ENCODE results near the gene ADD2.
"Not testable (repeated sequence)": the region's sequence is repeated elsewhere in the genome, so short reads cannot be mapped to it uniquely, and the experiment has no call there.

Gene ADD2

GRCh38 chr2:70797996-70798395 lies 30.0 kb upstream of the ADD2 start:
- H3K9ac ChIP-seq (ENCODE audit: low read depth, low read length); H3K9me3 ChIP-seq (ENCODE audit: insufficient read depth, low read depth, low read length); H3K4me3 ChIP-seq (ENCODE audit: low read length); H3K4me1 ChIP-seq (ENCODE audit: insufficient read depth, low read length); H3K36me3 ChIP-seq (ENCODE audit: insufficient read depth, low read length); H3K27ac ChIP-seq (ENCODE audit: low read depth, low read length): not testable (repeated sequence)
- H3K27me3 ChIP-seq (ENCODE audit: insufficient read depth, low read length), result peaks cover 42% of the 10 kb centered on the region
- 88% methylated on average over 2 of the region's 3 CpGs for WGBS

GRCh38 chr2:70797506-70797905 lies 29.5 kb upstream of the ADD2 start:
- H3K4me1 ChIP-seq (ENCODE audit: insufficient read depth, low read length), result peaks cover 4% of the 10 kb centered on the region; the same call in 1 of the 2 replicates
- H3K4me3 ChIP-seq (ENCODE audit: low read length), result no peak overlapping the region
- peaks cover 47% of the 10 kb centered on the region for H3K27me3 ChIP-seq (ENCODE audit: insufficient read depth, low read length)
- 73% methylated on average over 2 of the region's 2 CpGs for WGBS
- no peak overlapping the region for H3K27ac ChIP-seq (ENCODE audit: low read depth, low read length)
- H3K9me3 ChIP-seq (ENCODE audit: insufficient read depth, low read depth, low read length), result peaks cover 8% of the 10 kb centered on the region; the same call in 1 of the 2 replicates
- no peak overlapping the region for H3K9ac ChIP-seq (ENCODE audit: low read depth, low read length)
- H3K36me3 ChIP-seq (ENCODE audit: insufficient read depth, low read length), result no peaks in the 10 kb centered on the region

GRCh38 chr2:70796262-70796661 lies 28.3 kb upstream of the ADD2 start:
- Histone ChIP-seq H3K4me3 (ENCODE audit: low read length) (no peak overlapping the region), H3K9me3 (ENCODE audit: insufficient read depth, low read depth, low read length) (peaks cover 8% of the 10 kb centered on the region; the same call in 1 of the 2 replicates), H3K27me3 (ENCODE audit: insufficient read depth, low read length) (peaks cover 52% of the 10 kb centered on the region), H3K36me3 (ENCODE audit: insufficient read depth, low read length) (no peaks in the 10 kb centered on the region), H3K9ac (ENCODE audit: low read depth, low read length) (no peak overlapping the region), H3K4me1 (ENCODE audit: insufficient read depth, low read length) (peaks cover 4% of the 10 kb centered on the region; the same call in 1 of the 2 replicates), H3K27ac (ENCODE audit: low read depth, low read length) (no peak overlapping the region)
- WGBS, result 67% methylated on average over 1 of the region's 1 CpG

- H3K4me1 ChIP-seq (ENCODE audit: insufficient read depth, low read length), result peaks cover 4% of the 10 kb centered on the region; the same call in 1 of the 2 replicates
- no peak overlapping the region for H3K9ac ChIP-seq (ENCODE audit: low read depth, low read length)
- peaks cover 55% of the 10 kb centered on the region for H3K27me3 ChIP-seq (ENCODE audit: insufficient read depth, low read length)
- 68% methylated on average over 4 of the region's 4 CpGs for WGBS
- no peak overlapping the region for H3K27ac ChIP-seq (ENCODE audit: low read depth, low read length)
- H3K4me3 ChIP-seq (ENCODE audit: low read length), result no peak overlapping the region
- H3K36me3 ChIP-seq (ENCODE audit: insufficient read depth, low read length), result no peaks in the 10 kb centered on the region
- peaks cover 8% of the 10 kb centered on the region; the same call in 1 of the 2 replicates for H3K9me3 ChIP-seq (ENCODE audit: insufficient read depth, low read depth, low read length)
These were observed 27.4 kb upstream of the ADD2 start for GRCh38 chr2:70795164-70795995.

- no peak overlapping the region for H3K27ac ChIP-seq (ENCODE audit: low read depth, low read length)
- WGBS, result no CpG with 5 or more reads among the region's 2 CpGs
- no peak overlapping the region for H3K9ac ChIP-seq (ENCODE audit: low read depth, low read length)
- peaks cover 7% of the 10 kb centered on the region; the same call in 1 of the 2 replicates for H3K4me1 ChIP-seq (ENCODE audit: insufficient read depth, low read length)
- no peaks in the 10 kb centered on the region for H3K9me3 ChIP-seq (ENCODE audit: insufficient read depth, low read depth, low read length)
- H3K4me3 ChIP-seq (ENCODE audit: low read length), result no peak overlapping the region
- H3K36me3 ChIP-seq (ENCODE audit: insufficient read depth, low read length), result no peaks in the 10 kb centered on the region
- H3K27me3 ChIP-seq (ENCODE audit: insufficient read depth, low read length), result peaks cover 75% of the 10 kb centered on the region
These were observed 25.4 kb upstream of the ADD2 start for GRCh38 chr2:70793450-70793849.

GRCh38 chr2:70790136-70790828 lies 22.3 kb upstream of the ADD2 start, which contains the start of gene FIGLA:
FIGLA (minus strand) TSS chr2:70790643; CDS start chr2:70790638, 5 bp downstream.
- Histone ChIP-seq H3K4me3 (ENCODE audit: low read length) (peak within 1 kb of the TSS; percentile 40), H3K4me1 (ENCODE audit: insufficient read depth, low read length) (peaks cover 3% of the 10 kb centered on the region; the same call in 1 of the 2 replicates), H3K27me3 (ENCODE audit: insufficient read depth, low read length) (peaks cover 88% of the 10 kb centered on the region)

GRCh38 chr2:70789304-70790135 lies 21.5 kb upstream of the ADD2 start:
- Histone ChIP-seq H3K36me3 (ENCODE audit: insufficient read depth, low read length) (no peaks in the 10 kb centered on the region), H3K9ac (ENCODE audit: low read depth, low read length) (no peak overlapping the region), H3K27ac (ENCODE audit: low read depth, low read length) (no peak overlapping the region), H3K4me1 (ENCODE audit: insufficient read depth, low read length) (peaks cover 5% of the 10 kb centered on the region; the same call in 1 of the 2 replicates), H3K9me3 (ENCODE audit: insufficient read depth, low read depth, low read length) (no peaks in the 10 kb centered on the region), H3K27me3 (ENCODE audit: insufficient read depth, low read length) (peaks cover 82% of the 10 kb centered on the region), H3K4me3 (ENCODE audit: low read length) (peak overlapping the region; percentile 40)
- 6% methylated on average over 32 of the region's 33 CpGs for WGBS

More at GRCh38 chr2:70790136-70790828, 22.3 kb upstream of the ADD2 start, which contains the start of gene FIGLA:
- no peak within 1 kb of the TSS for H3K9ac ChIP-seq (ENCODE audit: low read depth, low read length)
- no peaks in the 10 kb centered on the region for H3K36me3 ChIP-seq (ENCODE audit: insufficient read depth, low read length)
- H3K27ac ChIP-seq (ENCODE audit: low read depth, low read length), result no peak within 1 kb of the TSS
- WGBS, result 2% methylated on average over 69 of the region's 69 CpGs
- no peaks in the 10 kb centered on the region for H3K9me3 ChIP-seq (ENCODE audit: insufficient read depth, low read depth, low read length)

- no peak overlapping the region for H3K4me3 ChIP-seq (ENCODE audit: low read length)
- peaks cover 40% of the 10 kb centered on the region for H3K27me3 ChIP-seq (ENCODE audit: insufficient read depth, low read length)
- H3K9me3 ChIP-seq (ENCODE audit: insufficient read depth, low read depth, low read length), result no peaks in the 10 kb centered on the region
- H3K27ac ChIP-seq (ENCODE audit: low read depth, low read length), result no peak overlapping the region
- peaks cover 5% of the 10 kb centered on the region; the same call in 1 of the 2 replicates for H3K4me1 ChIP-seq (ENCODE audit: insufficient read depth, low read length)
- no peak overlapping the region for H3K9ac ChIP-seq (ENCODE audit: low read depth, low read length)
- WGBS, result 25% methylated on average over 6 of the region's 7 CpGs
- no peaks in the 10 kb centered on the region for H3K36me3 ChIP-seq (ENCODE audit: insufficient read depth, low read length)
These were observed 17.3 kb upstream of the ADD2 start for GRCh38 chr2:70785137-70785911.

GRCh38 chr2:70784320-70784719 lies 16.3 kb upstream of the ADD2 start:
- Histone ChIP-seq H3K27ac (ENCODE audit: low read depth, low read length) (no peak overlapping the region), H3K9me3 (ENCODE audit: insufficient read depth, low read depth, low read length) (no peaks in the 10 kb centered on the region), H3K36me3 (ENCODE audit: insufficient read depth, low read length) (no peaks in the 10 kb centered on the region), H3K27me3 (ENCODE audit: insufficient read depth, low read length) (peaks cover 30% of the 10 kb centered on the region), H3K9ac (ENCODE audit: low read depth, low read length) (no peak overlapping the region), H3K4me1 (ENCODE audit: insufficient read depth, low read length) (peaks cover 4% of the 10 kb centered on the region; the same call in 1 of the 2 replicates), H3K4me3 (ENCODE audit: low read length) (no peak overlapping the region)
- WGBS, result 93% methylated on average over 2 of the region's 2 CpGs

GRCh38 chr2:70779911-70780545 lies 12.0 kb upstream of the ADD2 start:
- 88% methylated on average over 8 of the region's 8 CpGs for WGBS
- H3K4me3 ChIP-seq (ENCODE audit: low read length), result no peak overlapping the region

More at GRCh38 chr2:70779911-70780545, 12.0 kb upstream of the ADD2 start:
- Histone ChIP-seq H3K9me3 (ENCODE audit: insufficient read depth, low read depth, low read length) (no peaks in the 10 kb centered on the region), H3K27ac (ENCODE audit: low read depth, low read length) (no peak overlapping the region), H3K27me3 (ENCODE audit: insufficient read depth, low read length) (no peaks in the 10 kb centered on the region; the same call in 1 of the 2 replicates), H3K9ac (ENCODE audit: low read depth, low read length) (no peak overlapping the region), H3K4me1 (ENCODE audit: insufficient read depth, low read length) (peaks cover 3% of the 10 kb centered on the region; the same call in 1 of the 2 replicates), H3K36me3 (ENCODE audit: insufficient read depth, low read length) (no peaks in the 10 kb centered on the region)

All from HUES64 (cell line).